ENCODE results near the gene RNF213. TPM values are rescaled to one million over a fixed set of nuclear protein-coding genes. Genes with fewer than 3 reads are reported as not detected.

RNF213 gene
- total RNA-seq, 2 donors from 2014 or later, result 546 to 651 TPM

GRCh38 chr17:80352216-80352895 lies 91.7 kb downstream of the RNF213 start:
- Mint-ChIP-seq H3K36me3 (ENCODE audit: insufficient read depth in 2 of 2) (peaks cover 26 to 64% of the 10 kb centered on the region in 2 donors), H3K27me3 (ENCODE audit: low read depth) (no peaks in the 10 kb centered on the region), H3K4me1 (ENCODE audit: low read depth) (peaks cover 15% of the 10 kb centered on the region), H3K4me3 (no peak overlapping the region), H3K9me3 (no peaks in the 10 kb centered on the region), H3K27ac (peak overlapping the region; percentile 24)
- peak in 1 of 2 donors; percentile 3 for ATAC-seq (replicated peaks in 1 of 2)
- no peak for DNase-seq

- Mint-ChIP-seq H3K4me3 (no peak overlapping the region), H3K4me1 (ENCODE audit: low read depth) (peaks cover 9% of the 10 kb centered on the region), H3K36me3 (ENCODE audit: insufficient read depth in 2 of 2) (peaks cover 24 to 64% of the 10 kb centered on the region in 2 donors), H3K27me3 (ENCODE audit: low read depth) (no peaks in the 10 kb centered on the region), H3K9me3 (no peaks in the 10 kb centered on the region), H3K27ac (peak overlapping the region; percentile 75)
- ATAC-seq (replicated peaks in 1 of 2) (peak in 1 of 2 donors; percentile 14), DNase-seq (no peak)
These were observed 92.5 kb downstream of the RNF213 start for GRCh38 chr17:80352991-80353665.

- no peaks in the 10 kb centered on the region for H3K9me3 Mint-ChIP-seq
- ATAC-seq (replicated peaks in 1 of 2), result no peak
- H3K27ac Mint-ChIP-seq, result peak overlapping the region; percentile 75
- peaks cover 26 to 62% of the 10 kb centered on the region in 2 donors for H3K36me3 Mint-ChIP-seq (ENCODE audit: insufficient read depth in 2 of 2)
- no peak for DNase-seq
- H3K27me3 Mint-ChIP-seq (ENCODE audit: low read depth), result no peaks in the 10 kb centered on the region
- no peak overlapping the region for H3K4me3 Mint-ChIP-seq
- peaks cover 3% of the 10 kb centered on the region for H3K4me1 Mint-ChIP-seq (ENCODE audit: low read depth)
These were observed 93.1 kb downstream of the RNF213 start for GRCh38 chr17:80353718-80354275.

- H3K4me3 Mint-ChIP-seq, result no peak overlapping the region
- DNase-seq (no peak), ATAC-seq (replicated peaks in 1 of 2) (no peak)
- peaks cover 24 to 61% of the 10 kb centered on the region in 2 donors for H3K36me3 Mint-ChIP-seq (ENCODE audit: insufficient read depth in 2 of 2)
- no peaks in the 10 kb centered on the region for H3K4me1 Mint-ChIP-seq (ENCODE audit: low read depth)
- peak overlapping the region; percentile 28 for H3K27ac Mint-ChIP-seq
- no peaks in the 10 kb centered on the region for H3K27me3 Mint-ChIP-seq (ENCODE audit: low read depth)
- no peaks in the 10 kb centered on the region for H3K9me3 Mint-ChIP-seq
These were observed 93.7 kb downstream of the RNF213 start for GRCh38 chr17:80354336-80354735.

GRCh38 chr17:80356231-80356856 lies 95.7 kb downstream of the RNF213 start:
- no peaks in the 10 kb centered on the region for H3K4me1 Mint-ChIP-seq (ENCODE audit: low read depth)
- DNase-seq, result no peak
- H3K27me3 Mint-ChIP-seq (ENCODE audit: low read depth), result no peaks in the 10 kb centered on the region
- H3K9me3 Mint-ChIP-seq, result no peaks in the 10 kb centered on the region
- H3K27ac Mint-ChIP-seq, result peak overlapping the region; percentile 48
- peaks cover 29 to 65% of the 10 kb centered on the region in 2 donors for H3K36me3 Mint-ChIP-seq (ENCODE audit: insufficient read depth in 2 of 2)
- H3K4me3 Mint-ChIP-seq, result no peak overlapping the region
- peak in 1 of 2 donors; percentile 6 for ATAC-seq (replicated peaks in 1 of 2)

- Mint-ChIP-seq H3K4me3 (no peak overlapping the region), H3K27ac (no peak overlapping the region), H3K4me1 (ENCODE audit: low read depth) (no peaks in the 10 kb centered on the region), H3K9me3 (no peaks in the 10 kb centered on the region), H3K36me3 (ENCODE audit: insufficient read depth in 2 of 2) (peaks cover 33 to 64% of the 10 kb centered on the region in 2 donors), H3K27me3 (ENCODE audit: low read depth) (no peaks in the 10 kb centered on the region)
- DNase-seq, result no peak
- no peak for ATAC-seq (replicated peaks in 1 of 2)
These were observed 97.5 kb downstream of the RNF213 start for GRCh38 chr17:80358131-80358530.

GRCh38 chr17:80358861-80359260 lies 98.2 kb downstream of the RNF213 start:
- no peaks in the 10 kb centered on the region for H3K27me3 Mint-ChIP-seq (ENCODE audit: low read depth)
- H3K4me1 Mint-ChIP-seq (ENCODE audit: low read depth), result no peaks in the 10 kb centered on the region
- peaks cover 30 to 64% of the 10 kb centered on the region in 2 donors for H3K36me3 Mint-ChIP-seq (ENCODE audit: insufficient read depth in 2 of 2)
- H3K4me3 Mint-ChIP-seq, result no peak overlapping the region
- peak overlapping the region; percentile 95 for H3K27ac Mint-ChIP-seq
- DNase-seq, result no peak
- no peaks in the 10 kb centered on the region for H3K9me3 Mint-ChIP-seq
- ATAC-seq (replicated peaks in 1 of 2), result no peak

GRCh38 chr17:80359422-80360110 lies 98.9 kb downstream of the RNF213 start:
- DNase-seq (no peak), ATAC-seq (replicated peaks in 1 of 2) (peak; percentile 10 to 48)
- H3K9me3 Mint-ChIP-seq, result no peaks in the 10 kb centered on the region
- no peaks in the 10 kb centered on the region for H3K4me1 Mint-ChIP-seq (ENCODE audit: low read depth)
- H3K27me3 Mint-ChIP-seq (ENCODE audit: low read depth), result no peaks in the 10 kb centered on the region
- H3K27ac Mint-ChIP-seq, result peak overlapping the region; percentile 95
- H3K4me3 Mint-ChIP-seq, result no peak overlapping the region
- H3K36me3 Mint-ChIP-seq (ENCODE audit: insufficient read depth in 2 of 2), result peaks cover 30 to 66% of the 10 kb centered on the region in 2 donors

GRCh38 chr17:80360396-80360795 lies 99.7 kb downstream of the RNF213 start:
- ATAC-seq (replicated peaks in 1 of 2) (no peak), DNase-seq (no peak)
- Mint-ChIP-seq H3K27me3 (ENCODE audit: low read depth) (no peaks in the 10 kb centered on the region), H3K36me3 (ENCODE audit: insufficient read depth in 2 of 2) (peaks cover 31 to 65% of the 10 kb centered on the region in 2 donors), H3K4me1 (ENCODE audit: low read depth) (no peaks in the 10 kb centered on the region), H3K9me3 (no peaks in the 10 kb centered on the region), H3K4me3 (no peak overlapping the region), H3K27ac (peak overlapping the region; percentile 58)

GRCh38 chr17:80361495-80362220 lies 101.0 kb downstream of the RNF213 start:
- ATAC-seq (replicated peaks in 1 of 2), result peak in 1 of 2 donors; percentile 16

GRCh38 chr17:80362428-80363119 lies 101.9 kb downstream of the RNF213 start:
- no peak for DNase-seq
- Mint-ChIP-seq H3K27ac (peak overlapping the region; percentile 28), H3K4me3 (no peak overlapping the region), H3K27me3 (ENCODE audit: low read depth) (no peaks in the 10 kb centered on the region), H3K9me3 (no peaks in the 10 kb centered on the region), H3K36me3 (ENCODE audit: insufficient read depth in 2 of 2) (peaks cover 26 to 61% of the 10 kb centered on the region in 2 donors), H3K4me1 (ENCODE audit: low read depth) (no peaks in the 10 kb centered on the region)
- ATAC-seq (replicated peaks in 1 of 2), result no peak

More at GRCh38 chr17:80361495-80362220, 101.0 kb downstream of the RNF213 start:
- Mint-ChIP-seq H3K4me1 (ENCODE audit: low read depth) (no peaks in the 10 kb centered on the region), H3K9me3 (no peaks in the 10 kb centered on the region), H3K36me3 (ENCODE audit: insufficient read depth in 2 of 2) (peaks cover 28 to 60% of the 10 kb centered on the region in 2 donors), H3K27ac (peak overlapping the region; percentile 64), H3K4me3 (no peak overlapping the region), H3K27me3 (ENCODE audit: low read depth) (no peaks in the 10 kb centered on the region)
- DNase-seq, result peak; percentile 19 to 30

- Mint-ChIP-seq H3K27me3 (ENCODE audit: low read depth) (no peaks in the 10 kb centered on the region), H3K4me3 (no peak overlapping the region), H3K36me3 (ENCODE audit: insufficient read depth in 2 of 2) (peaks cover 24 to 63% of the 10 kb centered on the region in 2 donors), H3K27ac (no peak overlapping the region), H3K9me3 (no peaks in the 10 kb centered on the region), H3K4me1 (ENCODE audit: low read depth) (no peaks in the 10 kb centered on the region)
- DNase-seq (no peak), ATAC-seq (replicated peaks in 1 of 2) (no peak)
These were observed 102.5 kb downstream of the RNF213 start for GRCh38 chr17:80363120-80363515.

Measured in activated T-cell treated with anti-CD3 and anti-CD28 coated beads, Interleukin-2, amount 50 U/mL, for 72 hours (primary cell).